ENCODE measurements around the gene POU2F1.

POU2F1 gene

GRCh38 chr1:167273027-167273800 lies 52.5 kb downstream of the POU2F1 start (continued):
- TF ChIP-seq, protein P1, sequence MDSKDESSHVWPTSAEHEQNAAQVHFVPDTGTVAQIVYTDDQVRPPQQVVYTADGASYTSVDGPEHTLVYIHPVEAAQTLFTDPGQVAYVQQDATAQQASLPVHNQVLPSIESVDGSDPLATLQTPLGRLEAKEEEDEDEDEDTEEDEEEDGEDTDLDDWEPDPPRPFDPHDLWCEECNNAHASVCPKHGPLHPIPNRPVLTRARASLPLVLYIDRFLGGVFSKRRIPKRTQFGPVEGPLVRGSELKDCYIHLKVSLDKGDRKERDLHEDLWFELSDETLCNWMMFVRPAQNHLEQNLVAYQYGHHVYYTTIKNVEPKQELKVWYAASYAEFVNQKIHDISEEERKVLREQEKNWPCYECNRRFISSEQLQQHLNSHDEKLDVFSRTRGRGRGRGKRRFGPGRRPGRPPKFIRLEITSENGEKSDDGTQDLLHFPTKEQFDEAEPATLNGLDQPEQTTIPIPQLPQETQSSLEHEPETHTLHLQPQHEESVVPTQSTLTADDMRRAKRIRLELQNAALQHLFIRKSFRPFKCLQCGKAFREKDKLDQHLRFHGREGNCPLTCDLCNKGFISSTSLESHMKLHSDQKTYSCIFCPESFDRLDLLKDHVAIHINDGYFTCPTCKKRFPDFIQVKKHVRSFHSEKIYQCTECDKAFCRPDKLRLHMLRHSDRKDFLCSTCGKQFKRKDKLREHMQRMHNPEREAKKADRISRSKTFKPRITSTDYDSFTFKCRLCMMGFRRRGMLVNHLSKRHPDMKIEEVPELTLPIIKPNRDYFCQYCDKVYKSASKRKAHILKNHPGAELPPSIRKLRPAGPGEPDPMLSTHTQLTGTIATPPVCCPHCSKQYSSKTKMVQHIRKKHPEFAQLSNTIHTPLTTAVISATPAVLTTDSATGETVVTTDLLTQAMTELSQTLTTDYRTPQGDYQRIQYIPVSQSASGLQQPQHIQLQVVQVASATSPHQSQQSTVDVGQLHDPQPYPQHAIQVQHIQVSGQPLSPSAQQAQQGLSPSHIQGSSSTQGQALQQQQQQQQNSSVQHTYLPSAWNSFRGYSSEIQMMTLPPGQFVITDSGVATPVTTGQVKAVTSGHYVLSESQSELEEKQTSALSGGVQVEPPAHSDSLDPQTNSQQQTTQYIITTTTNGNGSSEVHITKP (tag by site-specific recombination; IDR thresholded peaks at IDR 0.05): peak; percentile 36; the same call in 1 of the 2 replicates
- TF ChIP-seq ZNF2 (tag by site-specific recombination; IDR thresholded peaks at IDR 0.05) (no peak), ZNF366 (tag by site-specific recombination; conservative IDR thresholded peaks at IDR 0.05) (0 out of 2 replicates have a peak, but pooled peaks have one; percentile 15), ZNF266 (tag by site-specific recombination; IDR thresholded peaks at IDR 0.05; ENCODE audit: low read depth) (no peak), ZNF639 (tag by site-specific recombination; IDR thresholded peaks at IDR 0.05) (no peak), ZNF202 (tag by site-specific recombination; IDR thresholded peaks at IDR 0.05; ENCODE audit: borderline replicate concordance) (no peak), ZNF514 (tag by site-specific recombination; IDR thresholded peaks at IDR 0.05) (no peak), ZBTB17 (tag by site-specific recombination; IDR thresholded peaks at IDR 0.05) (peak; percentile 55), BCL11A (tag by site-specific recombination; IDR thresholded peaks at IDR 0.05; ENCODE audit: low read depth) (no peak), OSR2 (tag by site-specific recombination; IDR thresholded peaks at IDR 0.05) (peak; percentile 82), BCL6B (tag by site-specific recombination; IDR thresholded peaks at IDR 0.05) (no peak)

DNA sequence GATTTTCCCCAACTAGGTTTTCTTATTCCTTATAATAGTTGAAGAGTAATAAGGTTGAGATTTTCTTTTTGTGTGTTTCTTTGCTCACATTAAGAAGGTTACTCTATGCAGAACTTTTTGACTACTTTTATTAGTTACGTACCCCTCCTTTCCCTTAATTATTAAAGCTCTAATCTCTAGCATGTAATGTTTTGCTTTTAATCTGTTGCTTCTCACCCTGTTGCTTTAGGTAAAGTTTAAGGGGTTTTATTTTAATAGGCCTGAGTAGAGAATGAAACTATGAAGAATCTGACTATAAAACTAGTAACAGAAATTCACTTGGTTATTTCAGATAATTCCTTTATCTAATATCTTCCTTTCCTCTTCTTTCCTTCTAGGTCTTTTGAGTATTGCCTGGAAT lies 53.4 kb downstream of the POU2F1 start:
- Histone ChIP-seq H3K36me3 (ENCODE audit: control insufficient read depth in 2 of 2, insufficient read depth in 1 of 2, low read length in 2 of 2) (no peaks in the 10 kb centered on the region), H3K4me1 (ENCODE audit: control insufficient read depth, insufficient read depth, low read length) (peaks cover 17% of the 10 kb centered on the region)
- CTCF ChIA-PET: interaction anchor here (0.6 to 1.0 kb wide), 3 partner anchors 9 to 259 kb away, joined by 3 to 4 read pairs (median 3); no protein-coding TSS in a partner anchor

DNA sequence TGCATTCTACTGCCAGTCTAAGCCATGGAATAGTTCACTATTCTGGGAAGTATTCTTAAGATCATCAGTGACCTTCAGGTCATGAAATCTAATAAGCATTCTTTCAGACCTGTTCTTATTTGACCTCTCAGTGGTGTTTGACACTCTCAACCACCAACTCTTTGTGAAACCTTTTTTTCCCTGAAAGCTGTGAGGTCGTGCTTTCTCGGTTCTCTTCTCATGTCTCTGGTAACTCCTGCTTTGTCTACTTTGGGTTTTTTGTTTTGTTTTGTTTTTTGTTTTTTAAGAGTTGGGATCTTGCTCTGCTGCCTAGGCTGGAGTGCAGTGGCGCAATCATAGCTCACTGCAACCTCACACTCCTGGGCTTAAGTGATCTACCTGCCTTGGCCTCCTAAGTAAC lies 56.3 kb downstream of the POU2F1 start:
- ChIA-PET CTCF (interaction anchor here (0.7 kb wide), 1 partner anchor 10 kb away, joined by 3 read pairs; no protein-coding TSS in a partner anchor), POLR2A (no interaction called here)
- Histone ChIP-seq H3K4me3 (ENCODE audit: low read depth, low read length) (no peak overlapping the region), H3K9me3 (ENCODE audit: control insufficient read depth, insufficient read depth, low read depth, low read length) (no peaks in the 10 kb centered on the region), H3K27ac (ENCODE audit: extremely low read depth, low read depth, low read length) (no peak overlapping the region), H3K36me3 (ENCODE audit: control insufficient read depth in 2 of 2, insufficient read depth in 1 of 2, low read length in 2 of 2) (no peaks in the 10 kb centered on the region), H3K4me1 (ENCODE audit: control insufficient read depth, insufficient read depth, low read length) (peaks cover 17% of the 10 kb centered on the region)
- TF ChIP-seq ZNF426 (tag by site-specific recombination; IDR thresholded peaks at IDR 0.05) (no peak), SCRT2 (tag by site-specific recombination; IDR thresholded peaks at IDR 0.05) (no peak), YY2 (tag by site-specific recombination; IDR thresholded peaks at IDR 0.05) (no peak), SP2 (tag by site-specific recombination; IDR thresholded peaks at IDR 0.05) (no peak), ZNF24 (tag by site-specific recombination; IDR thresholded peaks at IDR 0.05) (no peak)
- TF ChIP-seq, protein P2, sequence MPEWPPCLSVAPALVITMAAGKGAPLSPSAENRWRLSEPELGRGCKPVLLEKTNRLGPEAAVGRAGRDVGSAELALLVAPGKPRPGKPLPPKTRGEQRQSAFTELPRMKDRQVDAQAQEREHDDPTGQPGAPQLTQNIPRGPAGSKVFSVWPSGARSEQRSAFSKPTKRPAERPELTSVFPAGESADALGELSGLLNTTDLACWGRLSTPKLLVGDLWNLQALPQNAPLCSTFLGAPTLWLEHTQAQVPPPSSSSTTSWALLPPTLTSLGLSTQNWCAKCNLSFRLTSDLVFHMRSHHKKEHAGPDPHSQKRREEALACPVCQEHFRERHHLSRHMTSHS (tag by site-specific recombination; IDR thresholded peaks at IDR 0.05): no peak
- TF ChIP-seq, protein P3, sequence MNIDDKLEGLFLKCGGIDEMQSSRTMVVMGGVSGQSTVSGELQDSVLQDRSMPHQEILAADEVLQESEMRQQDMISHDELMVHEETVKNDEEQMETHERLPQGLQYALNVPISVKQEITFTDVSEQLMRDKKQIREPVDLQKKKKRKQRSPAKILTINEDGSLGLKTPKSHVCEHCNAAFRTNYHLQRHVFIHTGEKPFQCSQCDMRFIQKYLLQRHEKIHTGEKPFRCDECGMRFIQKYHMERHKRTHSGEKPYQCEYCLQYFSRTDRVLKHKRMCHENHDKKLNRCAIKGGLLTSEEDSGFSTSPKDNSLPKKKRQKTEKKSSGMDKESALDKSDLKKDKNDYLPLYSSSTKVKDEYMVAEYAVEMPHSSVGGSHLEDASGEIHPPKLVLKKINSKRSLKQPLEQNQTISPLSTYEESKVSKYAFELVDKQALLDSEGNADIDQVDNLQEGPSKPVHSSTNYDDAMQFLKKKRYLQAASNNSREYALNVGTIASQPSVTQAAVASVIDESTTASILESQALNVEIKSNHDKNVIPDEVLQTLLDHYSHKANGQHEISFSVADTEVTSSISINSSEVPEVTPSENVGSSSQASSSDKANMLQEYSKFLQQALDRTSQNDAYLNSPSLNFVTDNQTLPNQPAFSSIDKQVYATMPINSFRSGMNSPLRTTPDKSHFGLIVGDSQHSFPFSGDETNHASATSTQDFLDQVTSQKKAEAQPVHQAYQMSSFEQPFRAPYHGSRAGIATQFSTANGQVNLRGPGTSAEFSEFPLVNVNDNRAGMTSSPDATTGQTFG (tag by site-specific recombination; IDR thresholded peaks at IDR 0.05; ENCODE audit: borderline replicate concordance): no peak

More for the DNA sequence above, 53.4 kb downstream of the POU2F1 start:
- H3K27ac ChIP-seq (ENCODE audit: extremely low read depth, low read depth, low read length): no peak overlapping the region
- no peaks in the 10 kb centered on the region for H3K9me3 ChIP-seq (ENCODE audit: control insufficient read depth, insufficient read depth, low read depth, low read length)
- POLR2A ChIA-PET: no interaction called here
- peak; percentile 92 for TF ChIP-seq SCRT1 (tag by site-specific recombination; IDR thresholded peaks at IDR 0.05; ENCODE audit: borderline replicate concordance)
- no peak for TF ChIP-seq BCL6B (tag by site-specific recombination; IDR thresholded peaks at IDR 0.05)
- TF ChIP-seq SCRT2 (tag by site-specific recombination; IDR thresholded peaks at IDR 0.05): peak; percentile 95
- no peak overlapping the region for H3K4me3 ChIP-seq (ENCODE audit: low read depth, low read length)

Measured in HEK293 (cell line).